Thyroid gland (tissue), 4 donors: ENCODE measurements around the gene TSPAN11.

Experiments used
- POLR2A ChIP-seq, 2 donors: fragments of 450-650 bp; IDR thresholded peaks; one replicate each; pipeline ENCODE4 v1.6.1; 2017; ENCODE audit warnings: antibody characterized with exemption in 2 of 2, mild to moderate bottlenecking in 2 of 2, moderate library complexity in 1 of 2
- TF ChIP-seq, protein P1 (sequence below), 6 experiments: fragments of 200-600 bp in 3 of 6; fragments of 450-650 bp in 3 of 6; sonication (generic) in 3 of 6; IDR thresholded peaks; one replicate each; pipeline ENCODE4 v1.5.1; 2016 to 2019; ENCODE audit warnings: antibody characterized with exemption in 6 of 6, mild to moderate bottlenecking in 2 of 6, inconsistent platforms in 1 of 6, moderate library complexity in 1 of 6

- TF ChIP-seq, protein P1, sequence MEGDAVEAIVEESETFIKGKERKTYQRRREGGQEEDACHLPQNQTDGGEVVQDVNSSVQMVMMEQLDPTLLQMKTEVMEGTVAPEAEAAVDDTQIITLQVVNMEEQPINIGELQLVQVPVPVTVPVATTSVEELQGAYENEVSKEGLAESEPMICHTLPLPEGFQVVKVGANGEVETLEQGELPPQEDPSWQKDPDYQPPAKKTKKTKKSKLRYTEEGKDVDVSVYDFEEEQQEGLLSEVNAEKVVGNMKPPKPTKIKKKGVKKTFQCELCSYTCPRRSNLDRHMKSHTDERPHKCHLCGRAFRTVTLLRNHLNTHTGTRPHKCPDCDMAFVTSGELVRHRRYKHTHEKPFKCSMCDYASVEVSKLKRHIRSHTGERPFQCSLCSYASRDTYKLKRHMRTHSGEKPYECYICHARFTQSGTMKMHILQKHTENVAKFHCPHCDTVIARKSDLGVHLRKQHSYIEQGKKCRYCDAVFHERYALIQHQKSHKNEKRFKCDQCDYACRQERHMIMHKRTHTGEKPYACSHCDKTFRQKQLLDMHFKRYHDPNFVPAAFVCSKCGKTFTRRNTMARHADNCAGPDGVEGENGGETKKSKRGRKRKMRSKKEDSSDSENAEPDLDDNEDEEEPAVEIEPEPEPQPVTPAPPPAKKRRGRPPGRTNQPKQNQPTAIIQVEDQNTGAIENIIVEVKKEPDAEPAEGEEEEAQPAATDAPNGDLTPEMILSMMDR (IDR thresholded peaks at IDR 0.05), result no peak
- no peak for TF ChIP-seq POLR2A (IDR thresholded peaks at IDR 0.05)
These were observed 51.2 kb downstream of the TSPAN11 start for GRCh38 chr12:30977537-30978349.
